Inferior parietal cortex (tissue), 1 donor: ENCODE results near the gene NRTN.
"Not testable (repeated sequence)": the region's sequence is repeated elsewhere in the genome, so short reads cannot be mapped to it uniquely, and the experiment has no call there.

Experiments used
- DNase-seq: peaks from one replicate; pipeline ENCODE4 v3.0.0-alpha.2; 2016; ENCODE audit errors: extremely low spot score

Gene NRTN, protein sequence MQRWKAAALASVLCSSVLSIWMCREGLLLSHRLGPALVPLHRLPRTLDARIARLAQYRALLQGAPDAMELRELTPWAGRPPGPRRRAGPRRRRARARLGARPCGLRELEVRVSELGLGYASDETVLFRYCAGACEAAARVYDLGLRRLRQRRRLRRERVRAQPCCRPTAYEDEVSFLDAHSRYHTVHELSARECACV

DNA sequence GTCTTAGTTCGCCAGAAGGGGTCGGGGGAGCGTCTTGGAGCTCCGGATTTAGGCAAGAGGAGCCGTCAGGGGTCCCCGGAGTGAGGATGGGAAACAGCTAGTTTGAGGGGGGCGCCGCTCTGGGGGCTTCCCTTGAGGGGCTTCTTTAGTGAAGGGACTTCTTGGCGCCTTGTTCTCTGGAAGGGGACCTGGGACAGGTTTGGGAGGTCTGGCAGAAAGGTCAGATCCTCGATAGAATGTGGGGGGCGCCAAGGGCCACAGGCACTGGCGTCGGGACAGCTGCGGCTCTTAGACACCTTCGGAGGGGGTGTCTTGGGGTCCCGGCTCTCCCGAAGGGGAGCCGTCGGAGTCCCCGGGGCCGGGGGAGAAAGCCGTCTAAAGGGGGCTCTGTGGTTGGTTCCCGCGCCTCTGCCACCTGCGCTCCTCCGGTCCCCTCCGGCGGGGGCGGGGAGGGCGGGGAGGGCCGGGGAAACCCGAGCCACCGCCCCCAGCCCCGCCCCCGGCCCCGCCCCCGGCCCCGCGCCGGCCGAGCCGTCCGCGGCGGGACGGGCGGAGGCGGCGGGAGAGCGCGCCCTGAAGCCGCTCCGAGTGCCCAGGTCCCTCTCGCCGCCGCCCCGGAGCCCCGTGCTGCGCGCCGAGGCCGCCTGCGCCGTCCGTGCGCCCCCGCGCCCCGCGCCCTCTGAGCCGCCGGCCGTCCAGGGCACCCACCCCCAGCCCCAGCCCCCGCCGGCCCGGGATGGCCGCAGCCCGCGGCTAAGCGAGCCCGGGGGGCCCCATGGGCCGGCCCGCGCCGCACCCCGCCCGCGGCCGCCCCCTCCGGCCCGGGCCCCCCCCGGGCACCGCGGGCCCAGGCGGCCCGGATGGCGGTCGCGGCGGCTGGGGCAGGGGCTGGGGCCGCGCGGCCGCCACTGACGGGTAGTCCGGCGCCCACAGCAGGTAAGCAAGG is at the start of gene NRTN:
TSS of gene NRTN (plus strand) at position 552 of the 946 bp plus-strand sequence. CDS start 19,099 bp downstream, outside the sequence.
- DNase-seq, result no peak

DNA sequence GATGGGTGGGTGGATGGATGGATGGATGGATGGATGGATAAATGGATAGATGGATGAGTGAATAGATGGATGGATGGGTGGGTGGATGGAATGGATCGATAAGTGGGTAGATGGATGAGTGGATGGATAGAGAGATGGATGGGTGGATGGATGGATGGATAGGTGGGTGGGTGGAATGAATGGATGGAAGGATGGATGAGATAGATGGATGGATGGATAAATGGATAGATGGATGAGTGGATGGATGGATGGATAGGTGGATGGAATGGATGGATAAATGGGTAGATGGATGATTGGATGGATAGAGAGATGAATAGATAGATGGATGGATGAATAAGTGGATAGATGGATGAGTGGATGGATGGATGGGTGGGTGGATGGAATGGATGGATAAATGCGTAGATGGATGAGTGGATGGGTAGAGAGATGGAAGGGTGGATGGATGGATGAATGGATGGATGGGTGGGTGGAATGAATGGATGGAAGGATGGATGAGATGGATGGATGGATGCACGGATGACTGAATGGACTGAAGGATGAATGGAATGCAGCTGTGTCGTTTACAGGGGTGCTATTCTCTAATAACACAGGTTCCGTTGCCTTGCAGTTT is 42.2 kb upstream of the NRTN start:
- no peak for DNase-seq

DNA sequence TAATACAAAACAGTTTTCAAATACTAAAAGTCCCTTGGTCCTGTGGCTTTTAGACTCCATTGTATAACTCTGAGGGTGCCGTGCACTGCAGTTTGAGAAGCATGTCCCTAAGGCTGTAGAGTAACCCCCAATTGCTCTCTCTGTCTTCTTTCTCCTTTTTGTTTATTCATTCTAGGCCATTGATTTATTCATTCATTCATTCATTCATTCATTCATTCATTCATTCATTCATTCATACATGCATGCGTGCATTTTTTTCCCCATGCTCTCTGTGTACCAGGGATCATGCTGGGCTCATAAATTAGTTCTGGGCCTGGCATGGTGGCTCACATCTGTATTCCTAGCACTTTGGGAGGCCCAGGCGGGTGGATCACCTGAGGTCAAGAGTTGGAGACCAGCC is 39.6 kb upstream of the NRTN start:
- no peak for DNase-seq

DNA sequence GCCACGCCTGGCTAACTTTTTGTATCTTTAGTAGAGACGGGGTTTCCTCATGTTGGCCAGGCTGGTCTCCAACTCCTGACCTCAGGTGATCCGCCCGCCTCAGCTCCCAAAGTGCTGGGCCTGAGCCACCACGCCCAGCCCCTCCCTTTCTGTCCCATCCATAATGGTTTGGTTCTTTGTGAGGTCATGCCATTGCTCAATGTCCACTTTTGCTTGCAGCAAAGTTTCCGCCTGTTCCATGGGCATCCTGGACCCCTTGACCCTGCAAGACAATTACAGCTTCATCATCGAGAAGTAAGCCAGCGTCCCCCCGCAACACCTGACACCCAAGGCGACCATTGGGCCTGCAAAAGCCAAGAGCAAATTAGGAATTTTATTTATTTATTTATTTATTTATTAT is 36.9 kb upstream of the NRTN start:
- DNase-seq, result no peak

DNA sequence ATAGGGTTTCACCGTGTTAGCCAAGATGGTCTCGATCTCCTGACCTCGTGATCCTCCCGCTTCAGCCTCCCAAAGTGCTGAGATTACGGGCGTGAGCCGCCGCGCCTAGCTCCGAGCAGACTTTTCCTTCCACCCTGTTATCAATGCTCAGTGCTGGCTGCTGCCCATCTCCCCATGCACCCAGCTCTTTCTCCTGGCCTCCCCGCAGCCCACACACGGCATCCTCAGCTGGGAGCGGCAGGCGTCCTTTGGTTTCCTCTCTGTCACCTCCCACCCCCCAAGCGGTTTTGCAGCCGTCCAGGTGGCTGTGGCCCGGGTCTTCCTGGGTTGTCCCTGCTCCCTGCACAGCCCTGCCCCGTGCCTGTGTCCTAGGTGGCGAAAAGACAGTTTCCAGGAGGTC is 32.5 kb upstream of the NRTN start:
- DNase-seq, result no peak

DNA sequence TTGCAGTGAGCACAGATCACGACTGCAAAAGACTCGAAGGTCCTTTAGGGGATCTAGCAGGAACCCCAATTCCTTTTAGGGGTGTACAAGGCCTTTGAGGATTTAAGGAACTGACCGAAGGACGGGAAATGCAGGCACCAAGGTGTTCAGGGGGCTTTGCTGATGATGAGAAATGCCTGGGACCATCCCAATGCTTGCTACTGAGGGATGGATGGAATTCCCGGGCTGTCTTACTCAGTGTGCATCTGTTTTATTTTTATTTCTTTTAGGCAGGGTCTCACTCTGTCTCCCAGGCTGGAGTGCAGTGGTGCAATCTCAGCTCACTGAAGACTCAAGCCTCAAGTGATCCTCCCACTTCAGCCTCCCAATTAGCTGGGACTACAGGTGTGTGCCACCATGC is 31.6 kb upstream of the NRTN start:
- no peak for DNase-seq

DNA sequence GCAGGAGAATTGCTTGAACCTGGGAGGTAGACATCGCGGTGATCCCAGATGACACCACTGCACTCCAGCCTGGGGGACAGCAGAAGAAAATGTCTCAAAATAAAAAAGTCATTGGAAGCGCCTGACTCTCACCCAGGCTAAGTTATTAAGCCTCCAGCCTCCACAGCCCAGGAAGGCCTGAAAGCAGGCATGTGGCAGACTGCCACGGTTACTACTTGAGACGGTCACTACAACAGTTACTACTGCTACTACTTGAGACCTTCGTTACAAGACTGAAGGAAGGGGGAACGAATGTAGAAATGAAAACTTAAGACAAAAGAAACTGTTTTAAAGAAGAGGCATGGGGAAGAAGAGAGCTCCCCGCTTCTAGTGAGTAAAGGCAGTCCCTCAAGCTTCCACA is 29.9 kb upstream of the NRTN start:
- no peak for DNase-seq

DNA sequence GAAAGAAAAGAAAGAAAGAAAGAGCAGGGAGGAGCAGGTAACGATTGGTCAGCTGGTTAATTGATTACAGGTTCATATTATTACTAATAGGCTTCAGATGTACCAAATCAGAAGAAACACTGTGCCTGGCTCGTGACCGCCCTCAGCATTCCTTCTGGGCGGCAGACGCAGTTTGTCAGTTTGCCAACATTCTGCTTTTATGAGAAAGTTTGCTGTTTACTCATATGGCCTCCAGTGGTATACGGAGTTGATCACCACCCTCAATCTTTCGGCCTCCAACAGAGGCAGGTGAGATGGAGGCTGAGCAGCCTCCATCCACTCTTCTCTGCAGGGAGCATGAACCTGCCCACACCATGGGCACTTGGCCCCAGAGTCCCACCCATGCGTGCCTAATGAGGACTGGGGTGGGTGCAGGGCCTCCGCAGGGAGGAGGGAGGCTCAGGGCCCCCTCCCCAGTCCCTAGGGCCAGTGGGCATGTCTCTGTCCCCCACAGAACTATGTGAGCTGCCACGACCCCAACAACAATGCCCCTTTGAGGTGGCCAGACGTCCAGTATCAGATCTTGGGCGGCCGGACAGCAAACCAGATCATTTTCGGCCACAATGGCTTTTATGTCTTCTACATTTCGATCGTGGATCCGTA is 29.1 kb upstream of the NRTN start:
- no peak for DNase-seq

DNA sequence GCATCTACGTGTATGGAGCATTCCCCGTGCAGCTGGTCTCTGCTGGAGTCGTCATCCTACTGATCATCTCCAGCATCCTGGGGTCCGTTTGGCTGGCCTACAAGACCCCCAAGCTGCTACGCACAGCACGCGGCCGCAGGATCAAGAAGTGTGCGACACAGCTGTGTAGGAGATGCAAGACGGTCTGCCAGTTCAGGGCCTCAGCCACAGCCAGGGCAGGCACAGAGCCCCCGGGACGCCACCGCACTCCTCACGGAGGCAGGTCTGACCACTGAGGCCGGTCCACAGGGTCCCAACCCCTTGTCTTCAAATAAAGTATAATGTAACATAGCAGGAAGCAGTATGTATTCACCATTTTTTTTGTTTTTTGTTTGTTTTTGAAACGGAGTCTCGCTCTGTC is 26.5 kb upstream of the NRTN start:
- no peak for DNase-seq

DNA sequence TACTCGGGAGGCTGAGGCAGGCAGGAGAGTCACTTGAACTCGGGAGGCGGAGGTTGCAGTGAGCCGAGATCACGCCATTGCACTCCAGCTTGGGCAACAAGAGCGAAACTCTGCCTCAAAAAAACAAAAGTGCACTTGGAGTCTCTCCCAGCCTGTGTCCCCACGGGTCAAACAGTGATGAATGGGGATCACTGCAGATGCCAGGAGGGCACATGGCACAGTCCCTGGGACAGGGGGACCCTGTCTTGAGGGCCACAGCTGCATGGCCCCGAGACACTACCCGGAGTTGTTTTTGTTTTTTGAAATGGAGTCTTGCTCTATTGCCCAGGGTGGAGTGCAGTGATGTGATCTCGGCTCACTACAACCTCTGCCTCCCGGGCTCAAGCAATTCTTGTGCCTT is 24.0 kb upstream of the NRTN start:
- not testable (repeated sequence) for DNase-seq

DNA sequence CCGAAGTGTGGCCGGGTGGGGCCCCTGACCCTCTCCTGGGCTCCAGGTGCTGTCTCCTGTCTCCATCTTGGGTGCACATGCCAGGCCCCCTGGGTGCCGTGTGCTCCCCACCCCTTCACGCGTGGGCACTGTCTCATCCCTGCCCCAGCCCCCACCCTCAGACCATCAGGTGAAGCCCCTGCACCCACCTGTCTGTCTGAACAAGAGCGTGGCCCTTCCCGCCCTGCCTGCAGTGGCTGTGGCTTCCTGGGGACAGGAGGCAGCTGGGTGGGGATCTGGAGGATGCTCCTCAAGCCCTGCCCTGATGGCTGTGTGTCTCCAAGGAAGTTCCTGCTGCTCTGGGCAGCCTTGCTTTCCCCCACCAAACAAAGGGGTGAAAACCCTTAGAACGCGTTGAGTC is 22.5 kb upstream of the NRTN start:
- DNase-seq, result no peak

DNA sequence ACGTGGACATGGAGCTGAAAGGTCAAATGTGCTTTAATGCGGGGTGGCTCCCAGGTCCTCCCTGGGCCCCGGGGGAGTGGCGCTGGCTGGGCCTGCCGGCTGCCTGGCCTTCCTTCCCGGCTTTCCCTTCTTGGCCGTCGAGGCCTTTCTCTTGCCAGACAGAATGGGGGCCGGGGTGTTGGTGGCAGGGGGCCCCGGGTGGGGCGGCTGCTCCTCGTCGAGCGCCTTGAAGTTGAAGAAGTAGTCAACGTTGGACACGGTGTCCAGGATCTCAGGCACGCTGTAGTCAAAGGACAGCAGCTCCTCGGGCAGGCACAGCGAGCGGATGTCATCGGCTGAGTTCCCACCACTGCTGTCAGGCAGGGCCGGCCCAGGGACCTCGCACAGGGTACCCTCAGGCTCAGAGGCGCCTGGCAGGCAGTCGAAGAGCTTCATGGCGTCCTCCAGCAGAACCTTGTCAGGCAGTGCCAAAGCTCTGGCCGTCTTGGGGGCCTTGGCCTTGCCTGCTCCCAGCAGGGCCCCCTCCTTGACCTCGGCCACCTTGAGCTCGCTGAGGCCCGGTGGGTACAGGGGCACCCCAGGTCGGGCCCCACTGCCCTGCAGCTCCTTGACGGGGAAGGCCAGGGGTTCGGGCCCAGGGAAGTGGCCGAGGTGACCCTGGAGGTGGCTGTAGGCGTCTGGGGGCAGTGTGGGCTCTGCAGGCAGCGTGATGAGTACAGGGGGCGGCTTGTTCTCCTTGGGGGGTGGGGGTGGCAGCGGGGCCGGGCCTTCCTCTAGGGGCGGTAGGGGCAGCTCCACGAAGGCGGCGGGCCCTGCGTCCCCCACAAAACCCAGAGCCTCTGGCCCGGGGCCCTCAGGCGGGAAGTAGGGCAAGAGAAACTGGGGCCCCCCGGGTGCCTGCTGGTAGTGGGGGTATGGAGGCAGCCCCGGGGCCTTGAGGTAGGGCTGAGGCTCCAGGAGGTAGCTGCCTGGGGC is 21.6 kb upstream of the NRTN start:
- no peak for DNase-seq

DNA sequence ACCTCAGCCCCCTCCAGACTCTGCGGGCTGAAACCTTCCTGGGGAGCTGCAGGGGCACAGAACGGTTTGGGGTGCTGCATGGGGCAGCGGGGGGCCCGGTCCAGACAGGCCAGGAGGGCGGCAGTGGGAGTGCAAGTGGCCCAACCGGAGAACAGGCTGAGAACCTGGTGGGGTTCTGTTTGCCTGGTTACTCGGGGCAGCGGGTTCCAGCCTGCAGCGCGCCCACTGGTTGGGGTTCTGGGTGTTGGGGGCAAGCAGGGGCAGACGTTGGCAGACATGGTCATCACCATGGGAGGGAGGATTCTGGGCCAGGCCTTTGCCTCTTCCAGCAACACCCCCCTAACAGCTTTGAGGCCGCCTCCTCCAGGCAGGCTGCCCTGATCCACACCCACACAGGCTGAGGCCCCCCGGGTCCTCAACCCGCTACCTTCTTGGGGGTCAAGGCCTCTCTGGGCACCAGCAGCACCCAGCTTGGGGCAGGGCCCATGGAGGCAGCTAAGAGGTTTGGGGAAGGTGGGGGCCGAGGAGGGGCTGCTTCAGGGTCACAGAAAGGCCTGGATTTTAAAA is 20.2 kb upstream of the NRTN start, which contains the start of gene PRR22:
TSS of gene PRR22 (minus strand) at position 166 of the 567 bp plus-strand sequence. CDS start at position 80, 86 bp downstream.
- DNase-seq, result no peak

DNA sequence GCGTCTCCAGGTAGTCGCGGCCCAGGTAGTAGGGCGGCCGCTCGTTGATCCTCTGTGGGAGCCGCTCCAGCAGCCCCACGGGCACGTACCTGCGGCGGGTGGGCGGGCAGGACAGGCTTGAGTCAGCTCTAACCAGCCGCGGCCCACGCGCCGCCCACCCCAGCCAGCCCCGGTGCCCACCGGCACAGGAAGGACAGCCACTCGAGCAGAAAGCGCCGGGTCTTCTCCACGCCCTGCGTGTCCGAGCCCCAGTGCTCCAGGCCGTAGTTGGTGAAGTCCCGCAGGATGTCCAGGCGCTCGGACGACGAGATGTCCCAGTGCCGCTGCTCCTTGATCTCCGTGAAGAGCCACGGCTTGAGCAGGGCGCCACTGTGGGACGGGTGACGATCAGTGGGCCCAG is 19.4 kb upstream of the NRTN start:
- DNase-seq, result no peak

DNA sequence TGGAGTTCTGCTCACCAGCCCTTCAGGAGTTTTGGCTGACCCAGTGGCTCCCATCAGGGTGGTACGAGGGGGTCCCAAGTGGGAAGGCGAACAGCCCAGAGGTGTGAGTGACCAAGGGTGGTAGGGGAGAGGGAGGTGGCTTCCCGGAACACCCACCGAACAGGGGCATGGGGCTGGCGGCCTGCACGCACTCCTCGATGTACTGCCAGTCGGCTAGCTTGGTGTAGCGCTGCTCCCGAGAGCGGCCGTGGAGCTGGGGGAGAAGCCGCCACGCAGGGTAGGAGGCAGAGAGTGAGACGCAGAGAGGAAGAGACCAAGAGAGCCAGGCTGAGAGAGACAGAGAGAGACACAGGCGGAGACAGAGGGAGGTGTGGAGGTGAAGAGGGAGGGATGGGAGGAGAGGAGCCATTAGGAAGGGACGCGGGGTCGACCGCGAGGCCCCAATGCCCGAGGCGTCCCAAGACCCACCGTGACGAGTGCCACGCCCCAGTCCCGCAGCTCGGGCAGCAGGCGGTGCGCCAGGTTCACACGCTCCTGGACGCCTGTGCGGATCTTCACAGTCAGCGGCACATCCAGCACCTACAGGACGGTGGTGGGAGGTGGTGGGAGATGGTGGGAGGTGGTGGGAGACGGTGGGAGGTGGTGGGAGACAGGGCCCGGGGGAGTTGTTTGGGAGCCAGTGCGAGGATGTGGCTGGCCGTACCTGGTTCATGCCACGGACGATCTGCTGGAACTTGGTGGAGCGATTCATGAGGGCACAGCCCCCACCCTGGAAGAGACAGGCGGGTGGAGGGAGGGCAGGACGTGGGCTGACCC is 18.1 kb upstream of the NRTN start:
- DNase-seq, result no peak

DNA sequence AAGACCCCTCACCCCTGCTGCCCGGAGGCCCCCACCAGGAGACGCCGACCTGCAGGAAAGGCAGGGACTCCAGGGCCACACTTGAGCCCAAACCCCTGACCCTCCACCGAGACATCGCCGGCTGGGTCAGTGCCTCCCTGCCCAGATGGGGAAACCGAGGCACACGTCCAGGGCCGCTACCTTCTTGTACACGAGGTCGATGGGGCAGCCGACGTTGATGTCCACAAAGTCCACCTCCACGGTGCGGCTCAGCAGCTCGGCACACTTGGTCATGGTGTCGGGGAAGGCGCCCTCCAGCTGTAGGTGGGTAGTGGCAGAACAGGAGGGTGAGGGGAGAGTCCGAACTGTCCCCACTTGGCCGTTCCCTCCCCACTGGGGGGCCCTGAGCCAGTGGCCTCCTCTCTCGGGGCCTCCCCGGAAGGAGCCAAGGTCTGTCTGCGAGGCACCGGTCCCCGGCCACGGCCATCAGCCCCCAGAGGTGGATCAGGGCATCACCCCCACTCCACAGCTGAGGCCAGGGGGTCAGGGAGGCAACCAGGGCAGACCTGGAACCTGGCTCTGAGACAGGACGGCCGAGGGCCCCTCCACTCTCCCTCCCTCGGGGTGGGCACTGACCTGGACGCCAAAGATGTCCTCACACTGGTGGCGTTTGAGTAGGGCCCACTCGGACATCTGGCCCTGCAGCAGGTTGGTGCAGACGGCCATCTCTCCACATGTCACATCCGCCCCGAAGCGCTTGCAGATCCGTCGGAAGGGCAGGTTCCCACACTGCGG is 17.3 kb upstream of the NRTN start:
- DNase-seq, result no peak

DNA sequence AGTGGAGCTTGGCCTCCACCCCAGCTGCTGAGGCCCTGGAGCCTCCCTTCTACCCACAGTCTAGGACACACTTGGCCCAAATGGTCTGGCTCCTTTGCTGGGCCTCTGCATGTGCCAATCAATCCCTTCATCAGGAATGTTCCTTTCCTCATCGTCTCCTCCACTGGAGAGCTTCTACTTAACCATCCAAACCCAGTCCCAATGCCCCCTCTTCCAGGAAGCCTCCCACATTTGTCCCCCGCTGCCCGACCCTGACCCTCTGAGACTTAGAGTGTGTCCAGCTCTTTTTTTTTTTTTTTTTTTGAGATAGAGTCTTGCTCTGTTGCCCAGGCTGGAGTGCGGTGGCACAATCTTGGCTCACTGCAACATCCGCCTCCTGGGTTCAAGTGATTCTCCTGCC is 16.4 kb upstream of the NRTN start:
- no peak for DNase-seq

DNA sequence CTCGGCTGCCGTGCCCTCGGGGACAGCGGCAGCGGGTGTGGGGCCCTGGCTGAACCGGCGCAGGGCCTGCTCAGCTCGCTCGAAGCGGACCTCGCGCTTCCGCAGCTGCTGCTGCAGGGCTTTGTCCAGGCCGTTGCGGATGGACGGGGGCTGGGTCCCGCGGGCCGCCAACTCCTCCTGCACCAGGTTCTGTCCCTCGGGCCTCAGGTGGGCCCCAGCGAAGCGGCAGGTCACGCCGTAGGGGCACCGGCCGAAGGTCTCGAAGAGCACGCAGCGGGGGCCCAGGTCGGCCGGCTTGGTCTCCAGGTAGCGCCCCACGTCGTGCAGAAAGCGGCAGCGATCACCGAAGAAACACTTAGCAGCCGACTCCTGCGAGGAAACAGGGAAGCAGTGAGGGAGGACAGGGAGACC is 15.5 kb upstream of the NRTN start:
- DNase-seq, result no peak
